H9 (cell line): ENCODE measurements around the gene ETFA. TPM values are rescaled to one million over a fixed set of nuclear protein-coding genes. Genes with fewer than 3 reads are reported as not detected.

Experiments
- DNase-seq: peaks from one replicate; pipeline ENCODE4 v3.0.0-alpha.2; 2017
- H2AFZ ChIP-seq: one replicate; pipeline ENCODE4 v1.6.1; 2013; ENCODE audit warnings: mild to moderate bottlenecking, low read length, control low read depth, moderate library complexity
- H2AK5ac ChIP-seq: 2 replicates; pipeline ENCODE4 v1.6.1; 2013; ENCODE audit warnings: low read length, control low read depth, mixed read lengths; ENCODE audit not compliant: insufficient read length
- H2BK120ac ChIP-seq: one replicate; pipeline ENCODE4 v1.6.1; 2013; ENCODE audit warnings: low read depth, mild to moderate bottlenecking, low read length, control low read depth, inconsistent platforms; ENCODE audit not compliant: poor library complexity, severe bottlenecking
- H2BK12ac ChIP-seq: 2 replicates; pipeline ENCODE4 v1.6.1; 2013; ENCODE audit warnings: low read length, control low read depth, mixed read lengths, low read depth; ENCODE audit not compliant: insufficient read length
- H2BK15ac ChIP-seq: 2 replicates; pipeline ENCODE4 v1.6.1; 2013; ENCODE audit warnings: low read depth, low read length, control low read depth
- H2BK20ac ChIP-seq: one replicate; pipeline ENCODE4 v1.6.1; 2013; ENCODE audit warnings: low read depth, mild to moderate bottlenecking, low read length, control low read depth, inconsistent platforms; ENCODE audit not compliant: poor library complexity, severe bottlenecking
- H2BK5ac ChIP-seq: 2 replicates; pipeline ENCODE4 v1.6.1; 2013; ENCODE audit warnings: low read length, control low read depth, mixed read lengths; ENCODE audit not compliant: insufficient read length
- H3K14ac ChIP-seq: 2 replicates; pipeline ENCODE4 v1.6.1; 2013; ENCODE audit warnings: low read length, control low read depth; ENCODE audit not compliant: insufficient read depth
- H3K18ac ChIP-seq: 2 replicates; pipeline ENCODE4 v1.6.1; 2013; ENCODE audit warnings: low read depth, mild to moderate bottlenecking, mixed read lengths, low read length, control low read depth; ENCODE audit not compliant: insufficient read length
- H3K23ac ChIP-seq: 2 replicates; pipeline ENCODE4 v1.6.1; 2013; ENCODE audit warnings: low read length, control low read depth, mixed read lengths, low read depth; ENCODE audit not compliant: insufficient read length
- H3K23me2 ChIP-seq: 2 replicates; pipeline ENCODE4 v1.6.1; 2013; ENCODE audit warnings: low read depth, mild to moderate bottlenecking, mixed read lengths, low read length, control low read depth; ENCODE audit not compliant: insufficient read length, poor library complexity, severe bottlenecking
- H3K27ac ChIP-seq: 2 replicates; pipeline ENCODE4 v1.5.1; 2013; ENCODE audit warnings: low read length, control low read depth, mixed read lengths, low read depth; ENCODE audit not compliant: insufficient read length
- H3K27me3 ChIP-seq: 2 replicates; pipeline ENCODE4 v1.6.1; 2013; ENCODE audit warnings: low read length, control low read depth, inconsistent platforms; ENCODE audit not compliant: insufficient read depth
- H3K4ac ChIP-seq: 2 replicates; pipeline ENCODE4 v1.6.1; 2013; ENCODE audit warnings: low read depth, mild to moderate bottlenecking, control low read depth, inconsistent platforms, low read length, moderate library complexity
- H3K4me1 ChIP-seq: 2 replicates; pipeline ENCODE4 v1.6.1; 2013; ENCODE audit warnings: low read length, control low read depth, inconsistent platforms; ENCODE audit not compliant: insufficient read depth
- H3K4me2 ChIP-seq: 2 replicates; pipeline ENCODE4 v1.6.1; 2013; ENCODE audit warnings: low read length, control low read depth, mixed read lengths; ENCODE audit not compliant: insufficient read length, insufficient read depth
- H3K56ac ChIP-seq: 2 replicates; pipeline ENCODE4 v1.6.1; 2013; ENCODE audit warnings: low read depth, mild to moderate bottlenecking, mixed read lengths, low read length, control low read depth; ENCODE audit not compliant: insufficient read length
- H3K79me1 ChIP-seq: 2 replicates; pipeline ENCODE4 v1.6.1; 2013; ENCODE audit warnings: low read depth, mild to moderate bottlenecking, moderate library complexity, low read length, control low read depth, inconsistent platforms; ENCODE audit not compliant: insufficient read depth, poor library complexity, severe bottlenecking
- H3K79me2 ChIP-seq: 2 replicates; pipeline ENCODE4 v1.6.1; 2013; ENCODE audit warnings: low read length, control low read depth, inconsistent platforms; ENCODE audit not compliant: insufficient read depth
- H3K9ac ChIP-seq: 2 replicates; pipeline ENCODE4 v1.6.1; 2013; ENCODE audit warnings: low read length, control low read depth, mixed read lengths; ENCODE audit not compliant: insufficient read length; ENCODE audit errors: extremely low read depth
- H3K9me3 ChIP-seq: one replicate; pipeline ENCODE4 v1.6.1; 2013; ENCODE audit warnings: low read depth, low read length, inconsistent platforms; ENCODE audit not compliant: control insufficient read depth
- H3T11ph ChIP-seq: one replicate; pipeline ENCODE4 v1.6.1; 2013; ENCODE audit warnings: mild to moderate bottlenecking, low read length, control low read depth, inconsistent platforms
- H4K20me1 ChIP-seq: one replicate; pipeline ENCODE4 v1.6.1; 2013; ENCODE audit not compliant: control insufficient read depth, insufficient read length, insufficient read depth
- H4K5ac ChIP-seq: 2 replicates; pipeline ENCODE4 v1.6.1; 2013; ENCODE audit warnings: low read depth, mild to moderate bottlenecking, mixed read lengths, low read length, control low read depth; ENCODE audit not compliant: insufficient read length
- H4K8ac ChIP-seq: replicated peaks from 2 replicates; pipeline ENCODE4 v1.6.1; 2013; ENCODE audit warnings: low read length, control low read depth, mixed read lengths, low read depth; ENCODE audit not compliant: insufficient read length
- H4K91ac ChIP-seq: 2 replicates; pipeline ENCODE4 v1.6.1; 2013; ENCODE audit warnings: low read depth, mild to moderate bottlenecking, moderate library complexity, mixed read lengths, low read length, control low read depth; ENCODE audit not compliant: insufficient read length
- H3K27ac Mint-ChIP-seq, 3 experiments: 2 replicates in 2 of 3; 3 replicates in 1 of 3; pipeline ENCODE4 v1.8.0; 2020 to 2021; ENCODE audit warnings: mixed read lengths in 3 of 3, mild to moderate bottlenecking in 1 of 3, moderate library complexity in 1 of 3
- H3K27me3 Mint-ChIP-seq: 2 replicates; pipeline ENCODE4 v1.8.0; 2021; ENCODE audit warnings: low read depth, mild to moderate bottlenecking, moderate library complexity, mixed read lengths
- H3K36me3 Mint-ChIP-seq, 3 experiments: 2 replicates in 2 of 3; 3 replicates in 1 of 3; pipeline ENCODE4 v1.8.0; 2020 to 2021; ENCODE audit warnings: low read depth in 3 of 3, mixed read lengths in 3 of 3; ENCODE audit not compliant: insufficient read depth in 1 of 3
- H3K4me1 Mint-ChIP-seq, 2 experiments: 2 replicates each; pipeline ENCODE4 v1.8.0; 2020; ENCODE audit warnings: mixed read lengths in 2 of 2
- H3K4me3 Mint-ChIP-seq, 2 experiments: 2 replicates in 1 of 2; 3 replicates in 1 of 2; pipeline ENCODE4 v1.8.0; 2020 to 2021; ENCODE audit warnings: mild to moderate bottlenecking in 2 of 2, mixed read lengths in 2 of 2, moderate library complexity in 1 of 2
- H3K9me3 Mint-ChIP-seq, 2 experiments: 2 replicates in 1 of 2; 3 replicates in 1 of 2; pipeline ENCODE4 v1.8.0; 2020; ENCODE audit warnings: mild to moderate bottlenecking in 2 of 2, mixed read lengths in 2 of 2, moderate library complexity in 1 of 2
- CTCF ChIP-seq: fragments of 200-600 bp; sonication (generic); conservative IDR thresholded peaks from 3 replicates; pipeline ENCODE4 v1.8.0; 2021; ENCODE audit warnings: antibody characterized with exemption, mild to moderate bottlenecking
- WGBS: extraction: QIAGEN DNeasy Blood & Tissue Kit; methylation state at CpG from one replicate; pipeline ENCODE4 v1.1.7; 2013; ENCODE audit warnings: missing lambda C conversion rate, low lambda C conversion rate, mixed read lengths; ENCODE audit not compliant: insufficient read length; ENCODE audit errors: extremely low coverage; 5-methylcytosine and 5-hydroxymethylcytosine counted together
- total RNA-seq: library from RNA; stranded (reverse); gene quantifications from 2 replicates; pipeline ENCODE4 v1.2.1, GENCODE V29; 2021

Gene ETFA
- total RNA-seq, 1 experiment from 2014 or later, result 109 TPM

GRCh38 chr15:76328958-76329357 lies 17.7 kb upstream of the ETFA start:
- no peak for TF ChIP-seq CTCF
- no peaks in the 10 kb centered on the region for H3K79me2 ChIP-seq
- no peak overlapping the region for H2AK5ac ChIP-seq
- Mint-ChIP-seq H3K27me3 (peaks cover 43% of the 10 kb centered on the region), H3K9me3 (no peaks in the 10 kb centered on the region), H3K4me3 (no peak overlapping the region), H3K36me3 (no peaks in the 10 kb centered on the region; a peak in 1 of 7 replicates), H3K4me1 (peaks cover 8% of the 10 kb centered on the region in 2 experiments), H3K27ac (no peak overlapping the region)
- no peak overlapping the region for H2BK5ac ChIP-seq
- no peaks in the 10 kb centered on the region for H3K9me3 ChIP-seq
- H4K8ac ChIP-seq, result no peak overlapping the region
- no peaks in the 10 kb centered on the region for H3K79me1 ChIP-seq
- H4K20me1 ChIP-seq, result no peaks in the 10 kb centered on the region
- no peak overlapping the region for H2AFZ ChIP-seq
- no peak for DNase-seq
- H3K56ac ChIP-seq, result no peak overlapping the region
- no CpG with 5 or more reads among the region's 4 CpGs for WGBS
- no peak overlapping the region for H3K18ac ChIP-seq
- no peak overlapping the region for H2BK20ac ChIP-seq
- no peaks in the 10 kb centered on the region for H3K23me2 ChIP-seq
- H3K4me2 ChIP-seq, result no peak overlapping the region
- no peak overlapping the region for H2BK120ac ChIP-seq
- no peak overlapping the region for H2BK15ac ChIP-seq
- H3K14ac ChIP-seq, result no peak overlapping the region
- H3K4ac ChIP-seq, result no peak overlapping the region
- H3K27me3 ChIP-seq, result no peaks in the 10 kb centered on the region; the same call in 1 of the 2 replicates
- H2BK12ac ChIP-seq, result no peak overlapping the region
- H4K5ac ChIP-seq, result no peak overlapping the region
- H3K23ac ChIP-seq, result no peak overlapping the region
- no peaks in the 10 kb centered on the region; the same call in 1 of the 2 replicates for H3K4me1 ChIP-seq
- H3T11ph ChIP-seq, result no peak overlapping the region
- no peak overlapping the region for H4K91ac ChIP-seq
- no peak overlapping the region for H3K9ac ChIP-seq
- H3K27ac ChIP-seq, result no peak overlapping the region
